T47D (cell line): ENCODE data around the gene IL4R.
"Not testable (repeated sequence)": the region's sequence is repeated elsewhere in the genome, so short reads cannot be mapped to it uniquely, and the experiment has no call there.

Source experiments
- DNase-seq, 2 experiments: peaks; one replicate each; pipeline versions ENCODE4 v3.0.0 to v3.0.0-alpha.2; 2011 to 2012; ENCODE audit warnings: low read depth in 1 of 2, low spot score in 1 of 2
- JUND ChIP-seq: IDR thresholded peaks from 2 replicates; pipeline ENCODE4 v1.6.1; 2012; ENCODE audit warnings: low read depth
- in situ Hi-C: cut with HindIII; loops from 2 replicates; pipeline ENCODE4 v1.10.0; 2016; ENCODE audit warnings: low sequenced_read_pairs, low pct_unique_long_range_greater_than_20kb

Gene IL4R

GRCh38 chr16:27392671-27393070 is 78.9 kb downstream of the IL4R start:
- DNase-seq: no peak
- in situ Hi-C loops: no loop called here
- TF ChIP-seq JUND: no peak

GRCh38 chr16:27394516-27394915 is 80.7 kb downstream of the IL4R start:
- TF ChIP-seq JUND: no peak
- in situ Hi-C loops: no loop called here
- no peak for DNase-seq

GRCh38 chr16:27398341-27398893 is 84.6 kb downstream of the IL4R start:
- DNase-seq, in situ Hi-C loops: not testable (repeated sequence)

- no peak for DNase-seq
- in situ Hi-C loops: no loop called here
- no peak for TF ChIP-seq JUND
These were observed 85.4 kb downstream of the IL4R start for GRCh38 chr16:27398894-27399853.

GRCh38 chr16:27399969-27400368 is 86.2 kb downstream of the IL4R start:
- in situ Hi-C loops: no loop called here
- DNase-seq: no peak
- no peak for TF ChIP-seq JUND

- no peak for DNase-seq
- in situ Hi-C loops: no loop called here
- no peak for TF ChIP-seq JUND
These were observed 87.2 kb downstream of the IL4R start for GRCh38 chr16:27400751-27401620.

GRCh38 chr16:27401768-27402568 is 88.2 kb downstream of the IL4R start, which contains the start of gene IL21R:
TSS of gene IL21R (plus strand) at chr16:27402174. CDS start at chr16:27430072, 27,898 bp downstream.
- TF ChIP-seq JUND: no peak
- DNase-seq: peak in 1 of 2 experiments; percentile 25
- in situ Hi-C loops: no loop called here

- in situ Hi-C loops: no loop called here
- no peak for TF ChIP-seq JUND
- no peak for DNase-seq
These were observed 88.8 kb downstream of the IL4R start for GRCh38 chr16:27402569-27402963.

- in situ Hi-C loops: no loop called here
These were observed 89.3 kb downstream of the IL4R start for GRCh38 chr16:27402964-27403600.

GRCh38 chr16:27403601-27403992 is 89.8 kb downstream of the IL4R start:
- no peak for TF ChIP-seq JUND

More at GRCh38 chr16:27402964-27403600, 89.3 kb downstream of the IL4R start:
- no peak for DNase-seq
- TF ChIP-seq JUND: no peak

GRCh38 chr16:27404163-27404823 is 90.5 kb downstream of the IL4R start:
- in situ Hi-C loops: no loop called here
- TF ChIP-seq JUND: no peak
- DNase-seq: no peak

More at GRCh38 chr16:27403601-27403992, 89.8 kb downstream of the IL4R start:
- no peak for DNase-seq
- in situ Hi-C loops: no loop called here
